Brain microvascular endothelial cell (primary cell): ENCODE data around the gene BLCAP.
"Not testable (repeated sequence)": the region's sequence is repeated elsewhere in the genome, so short reads cannot be mapped to it uniquely, and the experiment has no call there.

Source experiments
- DNase-seq: peaks from one replicate; pipeline ENCODE4 v3.0.0-alpha.2; 2020
- H3K27ac ChIP-seq: fragments of 250-450 bp; sonication (Bioruptor Pico); 2 replicates; pipeline ENCODE4 v1.5.1; 2020; ENCODE audit warnings: mild to moderate bottlenecking, moderate library complexity
- H3K27me3 ChIP-seq: fragments of 250-450 bp; sonication (Bioruptor Pico); replicated peaks from 2 replicates; pipeline ENCODE4 v1.5.1; 2020; ENCODE audit warnings: mild to moderate bottlenecking
- H3K36me3 ChIP-seq: fragments of 250-450 bp; sonication (Bioruptor Pico); replicated peaks from 2 replicates; pipeline ENCODE4 v1.5.1; 2020; ENCODE audit warnings: mild to moderate bottlenecking
- H3K4me3 ChIP-seq: 2 replicates; pipeline ENCODE4 v1.5.1; 2011; ENCODE audit warnings: low read depth, mild to moderate bottlenecking, control low read depth, low read length, moderate library complexity
- CTCF ChIP-seq: IDR thresholded peaks from 2 replicates; pipeline ENCODE4 v1.5.1; 2011; ENCODE audit warnings: low read depth, mild to moderate bottlenecking, moderate library complexity, low read length, control low read depth, inconsistent platforms; ENCODE audit errors: missing control alignments
- in situ Hi-C: cut with HindIII; loops from 2 replicates; pipeline ENCODE4 v1.10.0; 2017; ENCODE audit warnings: low sequenced_read_pairs, low pct_ligation_motif_present

The BLCAP gene

DNA sequence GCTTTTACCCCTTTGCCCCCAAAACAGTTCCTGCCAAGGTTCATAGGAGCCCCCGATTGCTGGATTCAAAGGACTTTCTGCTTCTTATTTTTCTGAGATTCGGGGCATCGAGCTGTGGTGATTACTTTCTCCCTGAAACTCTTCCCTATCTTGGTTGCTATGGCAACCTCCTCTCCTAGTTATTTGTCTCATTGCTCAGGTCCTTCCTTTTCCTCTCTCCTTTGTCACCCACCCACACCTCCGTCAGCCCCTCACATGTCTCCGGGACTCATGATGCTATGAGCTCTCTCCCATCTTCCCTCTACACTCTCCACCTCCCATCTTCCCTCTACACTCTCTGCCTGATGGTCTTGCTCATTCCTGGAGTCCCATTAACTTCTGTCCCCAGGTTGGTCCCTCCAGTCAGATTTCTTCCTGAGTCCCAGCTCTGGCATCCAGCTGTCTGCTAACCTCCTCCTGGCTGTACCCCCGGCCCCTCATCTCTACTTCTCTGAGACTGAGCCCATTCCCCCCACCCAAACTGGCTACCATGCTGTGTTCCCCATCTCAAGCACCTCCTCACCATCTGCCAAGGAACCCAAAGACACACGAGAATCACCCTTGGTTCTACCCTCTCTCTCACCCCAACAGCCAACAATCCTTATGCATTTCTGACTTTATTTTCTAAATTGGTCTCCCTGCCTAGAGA, 36.9 kb downstream of the BLCAP start:
- Histone ChIP-seq H3K27ac (no peak overlapping the region), H3K4me3 (no peak overlapping the region), H3K36me3 (no peaks in the 10 kb centered on the region), H3K27me3 (no peaks in the 10 kb centered on the region)
- TF ChIP-seq CTCF: no peak
- no peak for DNase-seq
- in situ Hi-C loops: no loop called here

- H3K36me3 ChIP-seq, H3K27me3 ChIP-seq, DNase-seq, H3K4me3 ChIP-seq, in situ Hi-C loops, H3K27ac ChIP-seq: not testable (repeated sequence)
These were observed 41.5 kb downstream of the BLCAP start for GRCh38 chr20:37486209-37486608.

GRCh38 chr20:37484331-37484730, 43.3 kb downstream of the BLCAP start:
- DNase-seq: no peak

GRCh38 chr20:37481610-37482009, 46.1 kb downstream of the BLCAP start:
- Histone ChIP-seq H3K36me3 (no peaks in the 10 kb centered on the region), H3K27me3 (peaks cover 4% of the 10 kb centered on the region), H3K27ac (no peak overlapping the region), H3K4me3 (no peak overlapping the region)
- no peak for DNase-seq
- no peak for TF ChIP-seq CTCF
- in situ Hi-C loops: no loop called here

More at GRCh38 chr20:37484331-37484730, 43.3 kb downstream of the BLCAP start:
- H3K27me3 ChIP-seq: no peaks in the 10 kb centered on the region
- no peak overlapping the region for H3K4me3 ChIP-seq
- TF ChIP-seq CTCF: no peak
- in situ Hi-C loops: no loop called here
- no peaks in the 10 kb centered on the region for H3K36me3 ChIP-seq
- no peak overlapping the region for H3K27ac ChIP-seq

DNA sequence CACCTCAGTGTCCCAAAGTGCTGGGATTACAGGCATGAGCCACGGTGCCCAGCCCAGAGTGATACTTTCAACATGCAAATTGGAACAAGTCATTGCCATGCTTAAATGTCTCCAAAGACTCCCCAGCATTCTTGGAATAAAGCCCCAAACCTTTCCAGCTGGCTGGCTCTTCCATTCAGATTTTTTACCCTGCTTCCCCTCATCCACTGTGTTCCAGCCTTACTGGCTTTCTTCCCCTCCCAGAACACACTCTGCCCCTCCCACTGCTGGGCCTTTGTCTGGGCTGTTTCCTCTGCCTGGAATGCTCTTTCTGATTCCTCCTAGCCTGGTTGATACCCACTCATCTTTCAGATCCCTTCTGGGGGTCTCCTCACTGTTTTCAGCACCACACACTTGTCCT, 46.8 kb downstream of the BLCAP start:
- Histone ChIP-seq H3K36me3 (no peaks in the 10 kb centered on the region), H3K27me3 (peaks cover 4% of the 10 kb centered on the region), H3K4me3 (no peak overlapping the region), H3K27ac (no peak overlapping the region)
- TF ChIP-seq CTCF: no peak
- in situ Hi-C loops: no loop called here
- DNase-seq: no peak

- TF ChIP-seq CTCF: no peak
- Histone ChIP-seq H3K4me3 (no peak overlapping the region), H3K27ac (no peak overlapping the region), H3K27me3 (peaks cover 5% of the 10 kb centered on the region), H3K36me3 (no peaks in the 10 kb centered on the region)
- in situ Hi-C loops: no loop called here
- no peak for DNase-seq
These were observed 47.6 kb downstream of the BLCAP start for GRCh38 chr20:37479925-37480691.
